Rectal smooth muscle tissue (tissue), 1 donor: ENCODE measurements around the gene HMCN2.

Source experiments
- H3K27ac ChIP-seq: one replicate; pipeline ENCODE4 v1.7.0; 2013; ENCODE audit warnings: low read depth, low read length, inconsistent platforms
- H3K27me3 ChIP-seq: one replicate; pipeline ENCODE4 v1.7.0; 2013; ENCODE audit warnings: low read length; ENCODE audit not compliant: control insufficient read depth, insufficient read depth
- H3K36me3 ChIP-seq: one replicate; pipeline ENCODE4 v1.7.0; 2013; ENCODE audit warnings: low read length; ENCODE audit not compliant: control insufficient read depth, insufficient read depth
- H3K4me1 ChIP-seq: one replicate; pipeline ENCODE4 v1.7.0; 2013; ENCODE audit warnings: low read length; ENCODE audit not compliant: control insufficient read depth, insufficient read depth
- H3K4me3 ChIP-seq: one replicate; pipeline ENCODE4 v1.7.0; 2013; ENCODE audit warnings: low read length
- H3K9ac ChIP-seq: one replicate; pipeline ENCODE4 v1.7.0; 2013; ENCODE audit warnings: low read length

Gene HMCN2, protein sequence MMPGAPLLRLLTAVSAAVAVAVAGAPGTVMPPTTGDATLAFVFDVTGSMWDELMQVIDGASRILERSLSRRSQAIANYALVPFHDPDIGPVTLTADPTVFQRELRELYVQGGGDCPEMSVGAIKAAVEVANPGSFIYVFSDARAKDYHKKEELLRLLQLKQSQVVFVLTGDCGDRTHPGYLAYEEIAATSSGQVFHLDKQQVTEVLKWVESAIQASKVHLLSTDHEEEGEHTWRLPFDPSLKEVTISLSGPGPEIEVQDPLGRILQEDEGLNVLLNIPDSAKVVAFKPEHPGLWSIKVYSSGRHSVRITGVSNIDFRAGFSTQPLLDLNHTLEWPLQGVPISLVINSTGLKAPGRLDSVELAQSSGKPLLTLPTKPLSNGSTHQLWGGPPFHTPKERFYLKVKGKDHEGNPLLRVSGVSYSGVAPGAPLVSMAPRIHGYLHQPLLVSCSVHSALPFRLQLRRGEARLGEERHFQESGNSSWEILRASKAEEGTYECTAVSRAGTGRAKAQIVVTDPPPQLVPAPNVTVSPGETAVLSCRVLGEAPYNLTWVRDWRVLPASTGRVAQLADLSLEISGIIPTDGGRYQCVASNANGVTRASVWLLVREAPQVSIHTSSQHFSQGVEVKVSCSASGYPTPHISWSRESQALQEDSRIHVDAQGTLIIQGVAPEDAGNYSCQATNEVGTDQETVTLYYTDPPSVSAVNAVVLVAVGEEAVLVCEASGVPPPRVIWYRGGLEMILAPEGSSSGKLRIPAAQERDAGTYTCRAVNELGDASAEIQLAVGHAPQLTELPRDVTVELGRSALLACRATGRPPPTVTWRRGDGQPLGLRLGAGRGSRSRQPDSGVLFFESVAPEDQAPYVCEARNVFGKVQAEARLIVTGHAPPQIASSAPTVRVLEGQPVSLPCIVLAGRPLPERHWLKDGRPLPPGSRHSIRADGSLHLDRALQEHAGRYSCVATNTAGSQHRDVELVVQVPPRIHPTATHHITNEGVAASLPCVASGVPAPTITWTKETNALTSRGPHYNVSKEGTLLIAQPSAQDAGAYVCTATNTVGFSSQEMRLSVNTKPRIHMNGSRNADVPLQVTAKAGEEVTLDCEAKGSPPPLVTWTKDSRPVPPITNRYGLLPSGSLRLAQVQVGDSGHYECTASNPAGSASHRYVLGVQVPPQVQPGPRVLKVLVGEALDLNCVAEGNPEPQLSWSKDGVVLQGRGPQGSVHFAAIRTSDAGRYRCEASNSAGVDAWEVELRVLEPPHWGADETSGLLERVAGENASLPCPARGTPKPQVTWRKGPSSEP (N-terminal part only)

GRCh38 chr9:130265431-130266235 lies at the start of gene HMCN2:
Gene HMCN2 (plus strand): TSS chr9:130265760. CDS start chr9:130265879, 119 bp downstream.
- H3K9ac ChIP-seq = peak within 1 kb of the TSS; percentile 34
- H3K36me3 ChIP-seq = no peaks in the 10 kb centered on the region
- H3K4me3 ChIP-seq = peak within 1 kb of the TSS; percentile 71
- peaks cover 38% of the 10 kb centered on the region for H3K4me1 ChIP-seq
- peaks cover 3% of the 10 kb centered on the region for H3K27me3 ChIP-seq
- H3K27ac ChIP-seq = peak within 1 kb of the TSS; percentile 93

DNA sequence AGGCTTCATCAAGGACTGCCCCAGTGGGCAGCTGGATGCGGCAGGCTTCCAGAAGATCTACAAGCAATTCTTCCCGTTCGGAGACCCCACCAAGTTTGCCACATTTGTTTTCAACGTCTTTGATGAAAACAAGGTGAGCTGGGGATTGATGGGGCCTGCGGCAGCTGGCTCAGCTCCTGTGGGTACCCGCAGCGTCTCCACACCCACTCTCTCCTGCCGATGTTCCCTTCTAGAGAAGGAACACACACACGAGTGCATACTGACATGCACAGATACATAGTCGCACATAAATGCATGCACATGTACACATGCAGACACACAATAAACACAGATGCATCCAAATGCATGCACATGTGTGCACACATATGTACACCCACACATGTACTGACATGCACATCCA lies 47.7 kb upstream of the HMCN2 start:
- Histone ChIP-seq H3K27ac (no peak overlapping the region), H3K36me3 (peaks cover 6% of the 10 kb centered on the region), H3K27me3 (no peaks in the 10 kb centered on the region), H3K9ac (no peak overlapping the region), H3K4me1 (peaks cover 24% of the 10 kb centered on the region), H3K4me3 (no peak overlapping the region)

DNA sequence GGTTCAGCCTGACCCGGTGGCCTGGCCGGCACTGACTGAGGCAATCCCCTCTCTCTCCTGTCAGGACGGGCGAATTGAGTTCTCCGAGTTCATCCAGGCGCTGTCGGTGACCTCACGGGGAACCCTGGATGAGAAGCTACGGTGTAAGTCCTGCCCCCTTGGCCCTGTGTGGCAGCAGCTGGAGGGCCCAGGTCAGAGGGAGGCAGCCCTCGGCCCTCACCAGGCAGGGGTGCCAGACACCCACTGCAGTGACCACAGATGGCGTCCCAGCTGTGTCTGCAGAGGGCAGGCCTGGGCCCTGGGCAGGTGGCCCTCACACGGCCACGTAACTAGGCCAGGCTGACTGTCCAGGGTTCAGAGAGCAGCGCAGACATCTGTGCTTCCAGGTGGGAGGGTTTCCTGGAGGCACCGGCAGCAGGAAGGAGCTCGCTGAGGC lies 45.9 kb upstream of the HMCN2 start:
- H3K27me3 ChIP-seq = no peaks in the 10 kb centered on the region
- H3K9ac ChIP-seq = no peak overlapping the region
- peaks cover 19% of the 10 kb centered on the region for H3K4me1 ChIP-seq
- H3K36me3 ChIP-seq = peaks cover 7% of the 10 kb centered on the region
- peak overlapping the region; percentile 79 for H3K27ac ChIP-seq
- no peak overlapping the region for H3K4me3 ChIP-seq

DNA sequence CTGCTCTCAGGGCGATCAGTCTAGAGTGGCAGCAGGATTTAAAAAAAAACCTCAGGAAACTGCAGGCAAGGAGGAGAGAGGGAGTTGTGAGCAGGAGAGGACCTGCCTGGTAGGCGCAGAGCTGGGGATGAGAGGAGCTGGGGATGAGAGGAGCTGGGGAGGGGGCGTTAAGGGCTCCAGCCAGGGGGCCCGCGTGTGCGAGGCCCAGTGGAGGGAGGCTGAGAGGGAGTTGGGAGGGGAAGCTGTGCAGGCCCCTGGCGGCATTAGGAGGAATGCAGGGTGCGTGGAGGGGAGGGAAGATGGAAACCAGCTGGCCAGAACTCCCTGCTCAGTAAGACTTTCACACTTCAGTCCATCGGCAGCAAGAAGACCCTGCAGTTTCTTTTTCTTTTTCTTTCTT lies 45.2 kb upstream of the HMCN2 start:
- Histone ChIP-seq H3K27me3 (no peaks in the 10 kb centered on the region), H3K4me1 (peaks cover 14% of the 10 kb centered on the region), H3K4me3 (no peak overlapping the region), H3K27ac (peak overlapping the region; percentile 79), H3K36me3 (peaks cover 7% of the 10 kb centered on the region), H3K9ac (no peak overlapping the region)

DNA sequence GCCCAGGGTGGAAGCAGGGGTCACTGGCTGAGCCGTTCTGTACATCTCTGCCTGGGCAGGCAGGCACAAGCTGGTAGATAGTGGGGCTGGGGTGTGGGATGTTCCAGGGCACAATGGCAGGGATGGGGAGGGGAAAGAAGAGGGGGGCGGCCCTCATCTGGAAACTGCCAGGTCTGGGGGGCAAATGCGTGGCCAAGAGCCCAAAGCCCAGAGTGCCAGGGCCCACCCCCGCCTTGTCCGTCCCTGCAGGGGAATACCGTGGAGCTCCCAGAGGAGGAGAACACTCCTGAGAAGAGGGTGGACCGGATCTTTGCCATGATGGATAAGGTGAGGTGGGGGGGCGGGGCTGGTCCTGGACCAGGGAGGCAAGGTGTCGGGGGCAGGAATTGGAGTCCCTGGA lies 42.7 kb upstream of the HMCN2 start:
- no peak overlapping the region for H3K4me3 ChIP-seq
- peaks cover 8% of the 10 kb centered on the region for H3K36me3 ChIP-seq
- H3K27me3 ChIP-seq = no peaks in the 10 kb centered on the region
- H3K27ac ChIP-seq = no peak overlapping the region
- no peak overlapping the region for H3K9ac ChIP-seq
- peaks cover 11% of the 10 kb centered on the region for H3K4me1 ChIP-seq

DNA sequence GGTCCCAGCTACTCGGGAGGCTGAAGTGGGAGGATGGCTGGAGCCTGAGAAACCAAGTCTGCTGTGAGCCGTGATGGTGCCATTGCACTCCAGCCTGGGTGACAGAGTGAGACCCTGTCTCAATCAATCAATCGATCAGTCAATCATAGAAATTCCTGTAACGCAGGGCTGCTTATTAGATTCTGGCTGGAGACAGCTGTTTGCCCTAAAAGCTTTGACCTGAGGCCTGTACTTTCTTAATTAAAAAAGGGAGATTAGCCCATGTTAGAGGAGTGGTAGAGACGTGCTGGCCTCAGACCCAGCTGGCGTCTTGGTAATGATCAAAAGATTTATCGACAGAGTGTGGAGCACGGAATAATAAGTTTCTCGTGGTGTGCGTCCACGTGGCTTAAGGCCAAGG lies 40.5 kb upstream of the HMCN2 start:
- no peak overlapping the region for H3K9ac ChIP-seq
- no peaks in the 10 kb centered on the region for H3K27me3 ChIP-seq
- H3K27ac ChIP-seq = no peak overlapping the region
- H3K4me3 ChIP-seq = no peak overlapping the region
- H3K4me1 ChIP-seq = peaks cover 4% of the 10 kb centered on the region
- peaks cover 4% of the 10 kb centered on the region for H3K36me3 ChIP-seq

GRCh38 chr9:130225586-130225985 lies 40.0 kb upstream of the HMCN2 start:
- Histone ChIP-seq H3K4me1 (no peaks in the 10 kb centered on the region), H3K27me3 (no peaks in the 10 kb centered on the region), H3K27ac (no peak overlapping the region), H3K36me3 (peaks cover 4% of the 10 kb centered on the region), H3K4me3 (no peak overlapping the region), H3K9ac (no peak overlapping the region)

- Histone ChIP-seq H3K4me1 (no peaks in the 10 kb centered on the region), H3K9ac (no peak overlapping the region), H3K27ac (no peak overlapping the region), H3K36me3 (peaks cover 4% of the 10 kb centered on the region), H3K27me3 (no peaks in the 10 kb centered on the region), H3K4me3 (no peak overlapping the region)
Measured at GRCh38 chr9:130226112-130226511, 39.4 kb upstream of the HMCN2 start.

DNA sequence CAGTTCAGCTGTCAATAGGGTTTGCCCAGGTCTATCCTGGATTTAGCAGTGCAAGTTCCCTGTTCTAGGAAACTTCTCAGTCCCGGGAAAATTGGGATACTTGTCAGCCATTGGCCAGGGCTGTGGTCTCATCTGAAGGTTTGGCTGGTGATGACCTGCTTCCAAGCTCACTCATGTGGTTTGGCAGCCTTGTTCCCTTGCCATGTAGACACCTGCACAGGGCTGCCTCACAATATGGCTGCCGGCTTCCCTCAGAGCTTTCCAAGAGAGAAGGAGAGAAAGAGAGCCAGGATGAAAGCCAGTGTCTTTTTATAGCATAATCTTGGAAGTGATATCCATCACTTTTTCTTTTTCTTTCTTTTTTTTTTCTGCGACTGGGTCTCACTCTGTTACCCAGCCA lies 37.7 kb upstream of the HMCN2 start:
- Histone ChIP-seq H3K9ac (no peak overlapping the region), H3K36me3 (peaks cover 4% of the 10 kb centered on the region), H3K27ac (no peak overlapping the region), H3K27me3 (no peaks in the 10 kb centered on the region), H3K4me3 (no peak overlapping the region), H3K4me1 (no peaks in the 10 kb centered on the region)

DNA sequence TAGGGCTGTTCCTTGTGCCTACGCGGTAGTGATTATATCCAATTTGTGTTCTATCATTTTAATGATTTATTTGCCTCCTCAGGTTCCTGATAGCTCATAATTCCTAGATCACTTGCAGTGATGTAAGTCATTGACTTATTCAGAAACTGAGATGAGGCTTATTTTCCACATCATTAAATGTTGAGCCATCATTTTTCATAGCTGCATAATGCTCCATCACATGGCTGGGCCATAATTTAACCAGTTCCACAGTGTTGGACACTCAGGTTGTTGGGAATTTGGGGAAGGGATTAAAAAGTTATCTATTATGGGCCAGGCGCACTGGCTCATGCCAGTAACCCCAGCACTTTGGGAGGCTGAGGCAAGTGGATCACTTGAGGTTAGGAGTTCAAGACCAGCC lies 35.8 kb upstream of the HMCN2 start:
- no peak overlapping the region for H3K27ac ChIP-seq
- no peaks in the 10 kb centered on the region for H3K4me1 ChIP-seq
- peaks cover 3% of the 10 kb centered on the region for H3K36me3 ChIP-seq
- H3K9ac ChIP-seq = no peak overlapping the region
- H3K27me3 ChIP-seq = no peaks in the 10 kb centered on the region
- no peak overlapping the region for H3K4me3 ChIP-seq

DNA sequence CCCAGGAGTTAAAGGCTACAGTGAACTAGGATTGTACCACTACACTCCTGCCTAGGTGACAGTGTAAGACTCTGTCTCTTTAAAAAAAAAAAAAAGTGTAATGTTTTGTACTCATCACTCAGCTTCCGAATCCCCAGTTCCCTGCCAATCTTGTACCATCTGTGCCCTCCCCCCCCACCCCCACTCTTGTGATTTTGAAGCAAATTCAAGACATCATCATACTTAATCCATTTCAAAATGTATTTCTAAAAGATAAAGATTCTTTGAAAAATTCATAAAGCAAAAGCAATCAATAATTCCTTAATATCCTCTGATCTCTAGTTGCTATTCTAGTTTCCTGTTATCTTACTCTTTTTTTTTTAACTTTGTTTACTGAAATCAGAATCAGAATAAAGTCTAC lies 34.9 kb upstream of the HMCN2 start:
- Histone ChIP-seq H3K4me3 (no peak overlapping the region), H3K4me1 (peaks cover 6% of the 10 kb centered on the region), H3K9ac (no peak overlapping the region), H3K27me3 (no peaks in the 10 kb centered on the region), H3K27ac (no peak overlapping the region), H3K36me3 (peaks cover 2% of the 10 kb centered on the region)
